Endothelial cell of umbilical vein (primary cell): ENCODE data around the gene PARP1. TPM values are rescaled to one million over a fixed set of nuclear protein-coding genes. Genes with fewer than 3 reads are reported as not detected.

ENCODE experiments used
- BruUV-seq: library from RNA; stranded (reverse); fragments of 400-500 nt; replicated peaks from 2 replicates; lab custom pipeline; 2021; lab: Mats Ljungman, UMichigan
- CTCF ChIA-PET: fragments of 300-600, 350-600 bp; sonication (Branson Sonifier 250); formaldehyde crosslinking; loops from one replicate; lab custom pipeline; 2021; ENCODE audit warnings: antibody characterized with exemption, inconsistent platforms; lab: Charles Lee
- POLR2A ChIA-PET: fragments of 300-600, 350-600 bp; sonication (Branson Sonifier 250); formaldehyde crosslinking; loops from one replicate; lab custom pipeline; 2021; ENCODE audit warnings: antibody characterized with exemption, inconsistent platforms; lab: Charles Lee
- DNase-seq: peaks from one replicate; pipeline ENCODE4 v3.0.0-alpha.2; 2011; ENCODE audit warnings: low read depth, low spot score
- FAIRE-seq: peaks from 2 replicates; lab custom pipeline; 2011; peaks lifted over from hg19 to GRCh38; lab: Jason Lieb, UNC
- H2AFZ ChIP-seq: 2 replicates; pipeline ENCODE4 v1.6.0; 2012; ENCODE audit warnings: low read depth, low read length, control low read depth, inconsistent platforms
- H3K27ac ChIP-seq: 2 replicates; pipeline ENCODE4 v1.5.1; 2011; ENCODE audit warnings: low read depth, mild to moderate bottlenecking, control low read depth, low read length, moderate library complexity; ENCODE audit not compliant: insufficient read depth
- H3K27me3 ChIP-seq, 2 experiments: 2 replicates each; pipeline versions ENCODE4 v1.6.0 to v1.6.1; 2011; ENCODE audit warnings: low read length in 2 of 2, mixed read lengths in 1 of 2; ENCODE audit not compliant: control insufficient read depth in 2 of 2, insufficient read depth in 2 of 2
- H3K36me3 ChIP-seq, 2 experiments: 2 replicates in 1 of 2; 3 replicates in 1 of 2; pipeline ENCODE4 v1.5.1; 2011; ENCODE audit warnings: low read length in 2 of 2, mild to moderate bottlenecking in 1 of 2, moderate library complexity in 1 of 2; ENCODE audit not compliant: control insufficient read depth in 2 of 2, insufficient read depth in 2 of 2; ENCODE audit errors: extremely low read depth in 1 of 2
- H3K4me1 ChIP-seq: 3 replicates; pipeline ENCODE4 v1.5.1; 2011; ENCODE audit warnings: mild to moderate bottlenecking, low read length; ENCODE audit not compliant: control insufficient read depth, insufficient read depth; ENCODE audit errors: extremely low read depth
- H3K4me2 ChIP-seq: 2 replicates; pipeline ENCODE4 v1.6.1; 2011; ENCODE audit warnings: low read length, control low read depth, mixed read lengths; ENCODE audit not compliant: insufficient read depth
- H3K4me3 ChIP-seq, 3 experiments: fragments of 200-600 bp in 1 of 3; sonication (generic), shearing (Covaris generic) in 1 of 3; replicated peaks in 1 of 3; 2 replicates each; pipeline ENCODE4 v1.5.1; 2011 to 2016; ENCODE audit warnings: control low read depth in 3 of 3, low read length in 3 of 3, mild to moderate bottlenecking in 2 of 3, inconsistent platforms in 1 of 3, low read depth in 1 of 3, moderate library complexity in 1 of 3; ENCODE audit not compliant: insufficient read depth in 1 of 3
- H3K79me2 ChIP-seq: 2 replicates; pipeline ENCODE4 v1.6.0; 2012; ENCODE audit warnings: low read length, inconsistent platforms; ENCODE audit not compliant: control insufficient read depth, insufficient read depth
- H3K9ac ChIP-seq: replicated peaks from 2 replicates; pipeline ENCODE3; 2011; ENCODE audit warnings: low read length, control low read depth; ENCODE audit not compliant: insufficient read depth; ENCODE audit errors: extremely low read depth
- H3K9me1 ChIP-seq: replicated peaks from 3 replicates; pipeline ENCODE4 v1.6.0; 2011; ENCODE audit warnings: mild to moderate bottlenecking, low read length; ENCODE audit not compliant: control insufficient read depth, insufficient read depth; ENCODE audit errors: extremely low read depth
- H3K9me3 ChIP-seq: replicated peaks from 2 replicates; pipeline ENCODE4 v1.5.1; 2012; ENCODE audit warnings: low read length, inconsistent platforms; ENCODE audit not compliant: control insufficient read depth, insufficient read depth
- H4K20me1 ChIP-seq: replicated peaks from 2 replicates; pipeline ENCODE3; 2011; ENCODE audit warnings: mild to moderate bottlenecking, low read length; ENCODE audit not compliant: control insufficient read depth, insufficient read depth; ENCODE audit errors: extremely low read depth
- FOS ChIP-seq: IDR thresholded peaks from 2 replicates; pipeline ENCODE4 v1.6.1; 2011; ENCODE audit warnings: mild to moderate bottlenecking, low read length, moderate library complexity, borderline replicate concordance; ENCODE audit not compliant: insufficient read depth
- GATA2 ChIP-seq: IDR thresholded peaks from 2 replicates; pipeline ENCODE4 v1.7.0; 2011; ENCODE audit warnings: low read depth, mild to moderate bottlenecking, moderate library complexity, mixed read lengths, low read length; ENCODE audit not compliant: insufficient read length, insufficient read depth
- JUN ChIP-seq: IDR thresholded peaks from 2 replicates; pipeline ENCODE4 v1.6.1; 2011; ENCODE audit warnings: borderline replicate concordance, low read depth; ENCODE audit not compliant: insufficient read length, insufficient read depth
- MYC ChIP-seq: IDR thresholded peaks from one replicate; pipeline ENCODE4 v1.6.1; 2011; ENCODE audit warnings: mild to moderate bottlenecking, low read depth, low read length
- POLR2AphosphoS5 ChIP-seq: IDR thresholded peaks from 2 replicates; pipeline ENCODE4 v1.6.1; 2012; ENCODE audit warnings: low read depth, mild to moderate bottlenecking, control low read depth, low read length, moderate library complexity; ENCODE audit not compliant: insufficient read depth
- dilution Hi-C: fragments of 300-500 bp; cut with MboI; formaldehyde crosslinking; loops from one replicate; pipeline ENCODE4 v1.15.0; 2019; ENCODE audit warnings: low sequenced_read_pairs; ENCODE audit not compliant: extremely low pct_ligation_motif_present
- intact Hi-C: fragments of 100-400 bp; cut with micrococcal nuclease; formaldehyde crosslinking; loops from one replicate; pipeline ENCODE4 v1.10.0; 2022
- polyA plus RNA-seq, 4 experiments: library from polyadenylated mRNA; depleted of rRNA in 3 of 4; stranded (reverse) in 3 of 4; unstranded in 1 of 4; fragments of >200 nt; gene quantifications; 2 replicates each; pipeline versions ENCODE4 v1.2.1 to v1.2.3, GENCODE V29; 2011 to 2012; ENCODE audit warnings: missing spikeins in 1 of 4
- total RNA-seq: library from RNA; stranded (reverse); gene quantifications from 2 replicates; pipeline ENCODE4 v1.2.3, GENCODE V29; 2021
- TF ChIP-seq, protein P1 (sequence below), 2 donors: IDR thresholded peaks; 1 replicate in 1 of 2; 2 replicates in 1 of 2; pipeline ENCODE4 v1.5.1; 2011; ENCODE audit warnings: low read length in 2 of 2, mild to moderate bottlenecking in 2 of 2, moderate library complexity in 2 of 2, control low read depth in 1 of 2, inconsistent platforms in 1 of 2, low read depth in 1 of 2; ENCODE audit not compliant: insufficient read depth in 1 of 2; ENCODE audit errors: extremely low read depth in 1 of 2
- TF ChIP-seq, protein P2 (sequence below): IDR thresholded peaks from 2 replicates; pipeline ENCODE4 v1.6.1; 2011; ENCODE audit not compliant: insufficient read depth, insufficient read length

The PARP1 gene
- total and polyA plus RNA-seq, 2 donors (not counting 3 experiments of a cell fraction or from before 2014, with no cell fraction given) = 136 to 160 TPM

DNA sequence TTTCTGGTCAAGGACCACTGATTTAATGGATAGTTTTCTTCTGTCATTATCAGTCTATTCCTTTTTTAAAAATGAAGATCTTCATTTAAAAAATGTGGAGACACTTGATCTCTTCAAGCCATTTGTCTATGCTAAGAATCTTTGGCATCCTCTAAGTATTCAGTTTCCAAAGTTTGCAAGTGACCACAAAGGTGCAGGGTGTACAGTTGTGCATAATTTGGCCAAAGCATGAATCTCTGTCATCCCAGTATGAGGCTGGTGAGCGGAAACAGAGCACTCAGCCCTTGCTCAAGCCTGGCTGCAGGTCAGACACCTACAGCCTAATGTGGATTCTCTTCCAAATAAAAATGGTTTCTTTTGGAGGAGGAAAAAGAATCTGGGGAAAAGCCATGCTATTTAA lies 19.8 kb downstream of the PARP1 start:
- TF ChIP-seq FOS (no peak), POLR2AphosphoS5 (no peak), GATA2 (no peak), JUN (no peak), MYC (no peak)
- TF ChIP-seq, protein P1, sequence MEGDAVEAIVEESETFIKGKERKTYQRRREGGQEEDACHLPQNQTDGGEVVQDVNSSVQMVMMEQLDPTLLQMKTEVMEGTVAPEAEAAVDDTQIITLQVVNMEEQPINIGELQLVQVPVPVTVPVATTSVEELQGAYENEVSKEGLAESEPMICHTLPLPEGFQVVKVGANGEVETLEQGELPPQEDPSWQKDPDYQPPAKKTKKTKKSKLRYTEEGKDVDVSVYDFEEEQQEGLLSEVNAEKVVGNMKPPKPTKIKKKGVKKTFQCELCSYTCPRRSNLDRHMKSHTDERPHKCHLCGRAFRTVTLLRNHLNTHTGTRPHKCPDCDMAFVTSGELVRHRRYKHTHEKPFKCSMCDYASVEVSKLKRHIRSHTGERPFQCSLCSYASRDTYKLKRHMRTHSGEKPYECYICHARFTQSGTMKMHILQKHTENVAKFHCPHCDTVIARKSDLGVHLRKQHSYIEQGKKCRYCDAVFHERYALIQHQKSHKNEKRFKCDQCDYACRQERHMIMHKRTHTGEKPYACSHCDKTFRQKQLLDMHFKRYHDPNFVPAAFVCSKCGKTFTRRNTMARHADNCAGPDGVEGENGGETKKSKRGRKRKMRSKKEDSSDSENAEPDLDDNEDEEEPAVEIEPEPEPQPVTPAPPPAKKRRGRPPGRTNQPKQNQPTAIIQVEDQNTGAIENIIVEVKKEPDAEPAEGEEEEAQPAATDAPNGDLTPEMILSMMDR (IDR thresholded peaks at IDR 0.05; ENCODE audit: extremely low read depth in 1 of 2, insufficient read depth in 1 of 2, low read depth in 1 of 2, low read length in 2 of 2) = no peak
- TF ChIP-seq, protein P2, sequence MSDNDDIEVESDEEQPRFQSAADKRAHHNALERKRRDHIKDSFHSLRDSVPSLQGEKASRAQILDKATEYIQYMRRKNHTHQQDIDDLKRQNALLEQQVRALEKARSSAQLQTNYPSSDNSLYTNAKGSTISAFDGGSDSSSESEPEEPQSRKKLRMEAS = no peak
- ChIA-PET CTCF (no interaction called here), POLR2A (no interaction called here)
- no peak overlapping the region for H3K4me2 ChIP-seq
- no peak for DNase-seq
- no peaks in the 10 kb centered on the region for H3K9me1 ChIP-seq
- peaks cover 11 to 46% of the 10 kb centered on the region in 2 experiments for H3K36me3 ChIP-seq
- H3K9ac ChIP-seq = no peak overlapping the region
- no peaks in the 10 kb centered on the region for H3K4me1 ChIP-seq
- intact Hi-C loops (no loop called here), dilution Hi-C loops (no loop called here)
- no peak overlapping the region for H3K27ac ChIP-seq
- H3K27me3 ChIP-seq = no peaks in the 10 kb centered on the region
- BruUV-seq = no TSS peak
- peaks cover 3% of the 10 kb centered on the region for H3K79me2 ChIP-seq
- H3K4me3 ChIP-seq = no peak overlapping the region
- no peaks in the 10 kb centered on the region for H4K20me1 ChIP-seq
- H2AFZ ChIP-seq = no peak overlapping the region
- H3K9me3 ChIP-seq = no peaks in the 10 kb centered on the region
- FAIRE-seq = no peak
